CD4-positive, alpha-beta T cell (primary cell): Measurements from ENCODE around the gene SETD5. TPM values are rescaled to one million over a fixed set of nuclear protein-coding genes. Genes with fewer than 3 reads are reported as not detected.

ENCODE experiments used
- ATAC-seq: fragments of 200-7000 bp; cut with Tn5 transposase; one replicate; pipeline ENCODE4 v1.10.0; 2022; ENCODE audit warnings: mild to moderate bottlenecking; ENCODE audit not compliant: poor library complexity
- CTCF ChIA-PET: fragments of 350-600 bp; sonication (Branson Sonifier 250); formaldehyde crosslinking; loops from one replicate; lab custom pipeline; 2021; ENCODE audit warnings: antibody characterized with exemption, inconsistent platforms; lab: Charles Lee
- POLR2A ChIA-PET: fragments of 350-600 bp; sonication (Branson Sonifier 250); formaldehyde crosslinking; loops from one replicate; lab custom pipeline; 2021; ENCODE audit warnings: antibody characterized with exemption, inconsistent platforms; lab: Charles Lee
- DNase-seq, 14 experiments: peaks; one replicate each; pipeline ENCODE4 v3.0.0-alpha.2; 2013 to 2020; ENCODE audit warnings: mixed read lengths in 2 of 14
- H3K27ac ChIP-seq, 2 donors: one replicate each; pipeline versions ENCODE4 v1.5.1 to v1.7.0; 2013; ENCODE audit warnings: low read length in 2 of 2, low read depth in 1 of 2, mild to moderate bottlenecking in 1 of 2
- H3K27me3 ChIP-seq, 2 experiments: 1 replicate in 1 of 2; 2 replicates in 1 of 2; pipeline versions ENCODE4 v1.6.1 to v1.7.0; 2013; ENCODE audit warnings: low read length in 2 of 2, control low read depth in 1 of 2, mild to moderate bottlenecking in 1 of 2, moderate library complexity in 1 of 2; ENCODE audit not compliant: insufficient read depth in 2 of 2, control insufficient read depth in 1 of 2
- H3K36me3 ChIP-seq: one replicate; pipeline ENCODE4 v1.6.1; 2013; ENCODE audit warnings: low read length, control low read depth; ENCODE audit not compliant: insufficient read depth
- H3K4me1 ChIP-seq: one replicate; pipeline ENCODE4 v1.6.1; 2013; ENCODE audit warnings: low read length, control low read depth; ENCODE audit not compliant: insufficient read depth
- H3K4me3 ChIP-seq: one replicate; pipeline ENCODE4 v1.5.1; 2013; ENCODE audit warnings: mild to moderate bottlenecking, low read length, moderate library complexity
- H3K9me3 ChIP-seq, 2 experiments: 1 replicate in 1 of 2; 2 replicates in 1 of 2; pipeline versions ENCODE4 v1.6.1 to v1.7.0; 2013; ENCODE audit warnings: low read length in 2 of 2, mild to moderate bottlenecking in 2 of 2, control low read depth in 1 of 2, moderate library complexity in 1 of 2; ENCODE audit not compliant: control insufficient read depth in 1 of 2, insufficient read depth in 1 of 2
- H3K27ac Mint-ChIP-seq: one replicate; pipeline ENCODE4 v1.8.0; 2020; ENCODE audit warnings: mixed read lengths
- H3K27me3 Mint-ChIP-seq: one replicate; pipeline ENCODE4 v1.8.0; 2021; ENCODE audit warnings: mixed read lengths
- H3K36me3 Mint-ChIP-seq: one replicate; pipeline ENCODE4 v1.8.0; 2021; ENCODE audit warnings: low read depth, mixed read lengths
- H3K4me1 Mint-ChIP-seq: one replicate; pipeline ENCODE4 v1.8.0; 2021; ENCODE audit warnings: low read depth, mixed read lengths
- H3K4me3 Mint-ChIP-seq: one replicate; pipeline ENCODE4 v1.8.0; 2020; ENCODE audit warnings: mild to moderate bottlenecking, mixed read lengths
- H3K9me3 Mint-ChIP-seq: one replicate; pipeline ENCODE4 v1.8.0; 2020; ENCODE audit warnings: mixed read lengths
- intact Hi-C, 2 experiments: fragments of 100-400 bp; cut with DNase I in 1 of 2; cut with micrococcal nuclease in 1 of 2; formaldehyde crosslinking; loops; one replicate each; pipeline versions ENCODE4 v1.15.1 to v1.9.0; 2023 to 2025; cut with DNase I, micrococcal nuclease
- total RNA-seq, 174 experiments: library from RNA in 2 of 174; stranded (reverse) in 2 of 174; gene quantifications; one replicate each; pipeline ENCODE4 v1.2.3 and lab custom pipeline; 2021 to 2026
- TF ChIP-seq, protein P1 (sequence below): fragments of 200-600 bp; IDR thresholded peaks from one replicate; pipeline ENCODE4 v1.8.0; 2022; ENCODE audit warnings: antibody characterized with exemption, mild to moderate bottlenecking

Gene SETD5
- total RNA-seq, 2 experiments from 2014 or later = 58.5 to 67.6 TPM

DNA sequence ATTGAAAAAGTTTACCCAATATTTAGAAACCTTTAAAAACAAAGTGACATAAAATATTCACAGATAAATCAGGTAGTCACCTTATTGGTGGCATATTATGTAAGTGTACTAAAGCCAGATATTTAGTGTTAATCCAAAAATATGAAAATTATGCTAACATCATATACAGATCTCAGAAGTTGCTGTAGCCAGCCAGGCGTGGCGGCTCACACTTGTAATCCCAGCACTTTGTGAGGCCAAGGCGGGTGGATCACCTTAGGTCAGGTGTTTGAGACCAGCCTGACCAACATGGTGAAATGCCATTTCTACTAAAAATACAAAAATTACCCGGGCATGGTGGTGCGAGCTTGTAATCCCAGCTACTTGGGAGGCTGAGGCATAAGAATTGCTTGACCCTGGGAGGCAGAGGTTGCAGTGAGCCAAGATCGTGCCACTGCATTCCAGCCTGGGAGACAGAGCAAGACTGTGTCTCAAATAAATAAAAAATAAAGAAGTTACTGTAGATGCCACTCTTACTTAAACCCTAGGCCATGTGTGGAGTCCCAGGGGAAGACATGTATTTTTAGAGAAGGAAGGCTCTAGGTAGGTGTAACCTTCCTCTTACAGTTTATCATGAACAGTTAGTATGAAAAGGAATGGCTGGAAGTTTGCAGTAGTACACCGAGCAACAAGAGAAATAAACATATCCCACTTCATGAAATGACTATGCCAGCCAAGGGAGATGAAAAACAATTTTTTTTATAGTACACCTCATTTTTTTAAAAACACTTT is 9.6 kb downstream of the SETD5 start:
- CTCF ChIA-PET = no interaction called here
- intact Hi-C loops = no loop called here
- peaks cover 88% of the 10 kb centered on the region for H3K4me1 Mint-ChIP-seq
- no peaks in the 10 kb centered on the region for H3K9me3 Mint-ChIP-seq
- Histone ChIP-seq H3K9me3 (no peaks in the 10 kb centered on the region), H3K4me3 (no peak overlapping the region), H3K27ac (no peak overlapping the region), H3K27me3 (no peaks in the 10 kb centered on the region), H3K4me1 (peaks cover 27% of the 10 kb centered on the region), H3K36me3 (peaks cover 7% of the 10 kb centered on the region)
- H3K4me3 Mint-ChIP-seq = no peak overlapping the region
- no peak for DNase-seq
- peaks cover 31% of the 10 kb centered on the region for H3K36me3 Mint-ChIP-seq
- H3K27me3 Mint-ChIP-seq = no peaks in the 10 kb centered on the region
- peak overlapping the region; percentile 56 for H3K27ac Mint-ChIP-seq
- POLR2A ChIA-PET = interaction anchor here (0.7 kb wide), 1 partner anchor 21 kb away, joined by 3 read pairs; no protein-coding TSS in a partner anchor
- ATAC-seq = no peak
- TF ChIP-seq, protein P1, sequence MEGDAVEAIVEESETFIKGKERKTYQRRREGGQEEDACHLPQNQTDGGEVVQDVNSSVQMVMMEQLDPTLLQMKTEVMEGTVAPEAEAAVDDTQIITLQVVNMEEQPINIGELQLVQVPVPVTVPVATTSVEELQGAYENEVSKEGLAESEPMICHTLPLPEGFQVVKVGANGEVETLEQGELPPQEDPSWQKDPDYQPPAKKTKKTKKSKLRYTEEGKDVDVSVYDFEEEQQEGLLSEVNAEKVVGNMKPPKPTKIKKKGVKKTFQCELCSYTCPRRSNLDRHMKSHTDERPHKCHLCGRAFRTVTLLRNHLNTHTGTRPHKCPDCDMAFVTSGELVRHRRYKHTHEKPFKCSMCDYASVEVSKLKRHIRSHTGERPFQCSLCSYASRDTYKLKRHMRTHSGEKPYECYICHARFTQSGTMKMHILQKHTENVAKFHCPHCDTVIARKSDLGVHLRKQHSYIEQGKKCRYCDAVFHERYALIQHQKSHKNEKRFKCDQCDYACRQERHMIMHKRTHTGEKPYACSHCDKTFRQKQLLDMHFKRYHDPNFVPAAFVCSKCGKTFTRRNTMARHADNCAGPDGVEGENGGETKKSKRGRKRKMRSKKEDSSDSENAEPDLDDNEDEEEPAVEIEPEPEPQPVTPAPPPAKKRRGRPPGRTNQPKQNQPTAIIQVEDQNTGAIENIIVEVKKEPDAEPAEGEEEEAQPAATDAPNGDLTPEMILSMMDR = no peak

GRCh38 chr3:9408061-9408460 is 10.6 kb downstream of the SETD5 start:
- ATAC-seq = no peak
- TF ChIP-seq, protein P1 = no peak
- Histone ChIP-seq H3K27me3 (no peaks in the 10 kb centered on the region), H3K27ac (no peak overlapping the region), H3K4me3 (no peak overlapping the region), H3K36me3 (peaks cover 7% of the 10 kb centered on the region), H3K9me3 (no peaks in the 10 kb centered on the region), H3K4me1 (peaks cover 26% of the 10 kb centered on the region)
- ChIA-PET CTCF (interaction anchor here (1.2 to 1.4 kb wide), 2 partner anchors 8 to 13 kb away, joined by 4 to 5 read pairs; no protein-coding TSS in a partner anchor), POLR2A (interaction anchor here (0.9 to 1.0 kb wide), 3 partner anchors 10 to 45 kb away, joined by 3 read pairs; partner anchors contain the start of gene SETD5)
- Mint-ChIP-seq H3K4me1 (peaks cover 88% of the 10 kb centered on the region), H3K27me3 (no peaks in the 10 kb centered on the region), H3K36me3 (peaks cover 33% of the 10 kb centered on the region), H3K9me3 (no peaks in the 10 kb centered on the region), H3K4me3 (no peak overlapping the region), H3K27ac (peak overlapping the region; percentile 51)
- intact Hi-C loops = no loop called here
- no peak for DNase-seq

DNA sequence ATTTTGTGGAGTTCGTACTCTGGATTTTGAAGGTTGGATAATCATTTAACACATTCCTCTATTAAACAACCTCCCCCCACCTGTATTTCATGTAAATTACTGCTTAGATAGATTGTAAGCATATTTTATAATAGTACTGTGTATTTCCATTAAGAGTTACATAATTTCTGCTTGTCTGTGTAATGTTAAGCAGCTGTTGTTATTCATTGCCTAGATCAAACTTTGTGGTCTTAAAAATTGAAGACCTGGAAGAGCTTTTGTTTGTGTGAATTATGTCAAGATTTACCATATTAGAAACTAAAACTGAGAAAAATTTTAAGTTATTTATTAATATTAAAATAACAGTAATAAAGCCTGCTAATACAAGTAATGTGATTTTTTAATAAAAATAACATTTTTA is 11.1 kb downstream of the SETD5 start:
- H3K4me1 Mint-ChIP-seq = peaks cover 87% of the 10 kb centered on the region
- DNase-seq (no peak), ATAC-seq (no peak)
- ChIA-PET CTCF (interaction anchor here (1.2 to 1.4 kb wide), 2 partner anchors 9 to 12 kb away, joined by 4 to 5 read pairs; no protein-coding TSS in a partner anchor), POLR2A (interaction anchor here (0.9 to 1.0 kb wide), 3 partner anchors 11 to 45 kb away, joined by 3 read pairs; partner anchors contain the start of gene SETD5)
- no peaks in the 10 kb centered on the region for H3K27me3 ChIP-seq
- H3K27ac ChIP-seq = no peak overlapping the region
- H3K36me3 Mint-ChIP-seq = peaks cover 37% of the 10 kb centered on the region
- intact Hi-C loops = no loop called here
- H3K9me3 Mint-ChIP-seq = no peaks in the 10 kb centered on the region
- H3K4me1 ChIP-seq = peaks cover 24% of the 10 kb centered on the region
- H3K27ac Mint-ChIP-seq = peak overlapping the region; percentile 51
- TF ChIP-seq, protein P1 = no peak
- no peaks in the 10 kb centered on the region for H3K27me3 Mint-ChIP-seq
- peaks cover 7% of the 10 kb centered on the region for H3K36me3 ChIP-seq
- H3K4me3 Mint-ChIP-seq = no peak overlapping the region
- H3K9me3 ChIP-seq = no peaks in the 10 kb centered on the region
- H3K4me3 ChIP-seq = no peak overlapping the region
